RCC 7860 (cell line): ENCODE data around the gene PITPNM1.
"Not testable (repeated sequence)": the region's sequence is repeated elsewhere in the genome, so short reads cannot be mapped to it uniquely, and the experiment has no call there.

Source experiments
- DNase-seq: peaks from one replicate; pipeline ENCODE4 v3.0.0-alpha.2; 2015; ENCODE audit warnings: low spot score
- FAIRE-seq: peaks from 2 replicates; lab custom pipeline; 2012; peaks lifted over from hg19 to GRCh38; lab: Jason Lieb, UNC

Gene PITPNM1

DNA sequence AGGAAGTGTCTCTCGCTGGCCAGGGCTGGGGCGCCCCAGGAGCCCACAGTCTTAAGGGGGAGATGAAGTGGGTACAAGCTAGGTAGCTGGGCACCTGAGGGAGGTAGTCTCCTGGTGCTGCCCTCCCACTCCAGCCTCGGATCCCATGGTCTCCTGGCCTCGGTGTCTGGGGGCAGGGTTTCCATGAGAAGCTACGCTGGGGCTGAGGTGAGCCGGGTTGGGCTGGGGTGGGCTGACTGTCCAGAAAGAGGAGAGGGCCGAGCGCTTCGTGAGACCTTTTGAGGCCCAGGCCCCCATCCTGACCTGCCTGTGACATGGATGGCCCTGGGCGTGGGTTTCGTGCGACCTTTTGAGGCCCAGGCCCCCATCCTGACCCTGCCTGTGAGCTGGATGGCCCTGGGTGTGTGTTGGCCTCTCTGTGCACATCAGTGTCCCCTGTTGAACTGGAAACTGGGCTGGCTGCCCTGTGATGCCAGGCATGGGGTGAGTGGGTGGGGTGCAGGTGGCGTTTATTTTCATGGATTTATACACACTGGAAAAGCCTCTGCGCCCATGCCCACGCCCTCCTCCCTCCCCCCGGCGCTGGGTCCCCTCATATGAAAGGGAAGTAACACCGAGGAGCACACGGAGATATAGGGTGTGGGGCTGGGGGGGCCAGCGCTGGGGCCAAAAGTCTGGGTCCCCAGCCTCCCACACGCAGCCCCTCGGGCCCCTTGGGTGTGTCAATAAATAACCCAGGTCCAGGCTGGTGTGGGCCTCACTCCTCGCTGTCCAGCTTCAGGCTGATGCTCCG, 13.7 kb downstream of the PITPNM1 start:
- FAIRE-seq = no peak
- DNase-seq = no peak

DNA sequence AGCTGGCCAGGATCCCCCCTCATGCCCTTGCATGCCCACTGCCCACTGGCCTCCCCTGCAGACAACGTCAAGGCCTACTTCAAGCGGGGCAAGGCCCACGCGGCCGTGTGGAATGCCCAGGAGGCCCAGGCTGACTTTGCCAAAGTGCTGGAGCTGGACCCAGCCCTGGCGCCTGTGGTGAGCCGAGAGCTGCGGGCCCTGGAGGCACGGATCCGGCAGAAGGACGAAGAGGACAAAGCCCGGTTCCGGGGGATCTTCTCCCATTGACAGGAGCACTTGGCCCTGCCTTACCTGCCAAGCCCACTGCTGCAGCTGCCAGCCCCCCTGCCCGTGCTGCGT, 14.5 kb downstream of the PITPNM1 start:
- FAIRE-seq (no peak), DNase-seq (no peak)

DNA sequence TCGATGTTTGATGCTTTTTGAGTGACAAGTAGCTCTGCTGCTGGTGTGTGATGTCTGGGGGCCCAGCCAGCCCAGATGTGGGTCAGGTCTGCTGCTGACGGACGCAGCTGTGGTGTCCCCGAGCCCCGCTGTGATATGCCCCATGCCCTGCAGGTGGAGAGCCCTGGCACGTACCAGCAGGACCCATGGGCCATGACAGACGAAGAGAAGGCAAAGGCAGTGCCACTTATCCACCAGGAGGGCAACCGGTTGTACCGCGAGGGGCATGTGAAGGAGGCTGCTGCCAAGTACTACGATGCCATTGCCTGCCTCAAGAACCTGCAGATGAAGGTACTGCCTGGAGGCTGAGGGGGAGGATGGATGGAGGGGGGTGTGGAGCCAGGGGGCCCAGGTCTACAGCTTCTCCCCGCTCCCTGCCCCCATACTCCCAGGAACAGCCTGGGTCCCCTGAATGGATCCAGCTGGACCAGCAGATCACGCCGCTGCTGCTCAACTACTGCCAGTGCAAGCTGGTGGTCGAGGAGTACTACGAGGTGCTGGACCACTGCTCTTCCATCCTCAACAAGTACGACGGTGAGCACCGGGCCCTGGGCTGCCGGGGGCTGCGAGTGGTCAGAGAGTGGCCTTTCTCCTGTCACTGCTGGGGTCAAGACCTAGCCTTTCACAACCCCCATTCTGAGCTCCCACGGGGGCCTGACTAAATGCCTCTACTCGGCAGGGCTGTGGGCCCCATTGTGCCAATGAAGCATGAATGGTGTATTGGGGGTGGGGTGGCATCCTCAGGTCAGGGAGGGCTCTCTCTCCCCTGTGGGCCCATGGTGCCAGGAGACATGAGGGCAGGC, 15.1 kb downstream of the PITPNM1 start:
- DNase-seq = no peak
- FAIRE-seq = no peak

DNA sequence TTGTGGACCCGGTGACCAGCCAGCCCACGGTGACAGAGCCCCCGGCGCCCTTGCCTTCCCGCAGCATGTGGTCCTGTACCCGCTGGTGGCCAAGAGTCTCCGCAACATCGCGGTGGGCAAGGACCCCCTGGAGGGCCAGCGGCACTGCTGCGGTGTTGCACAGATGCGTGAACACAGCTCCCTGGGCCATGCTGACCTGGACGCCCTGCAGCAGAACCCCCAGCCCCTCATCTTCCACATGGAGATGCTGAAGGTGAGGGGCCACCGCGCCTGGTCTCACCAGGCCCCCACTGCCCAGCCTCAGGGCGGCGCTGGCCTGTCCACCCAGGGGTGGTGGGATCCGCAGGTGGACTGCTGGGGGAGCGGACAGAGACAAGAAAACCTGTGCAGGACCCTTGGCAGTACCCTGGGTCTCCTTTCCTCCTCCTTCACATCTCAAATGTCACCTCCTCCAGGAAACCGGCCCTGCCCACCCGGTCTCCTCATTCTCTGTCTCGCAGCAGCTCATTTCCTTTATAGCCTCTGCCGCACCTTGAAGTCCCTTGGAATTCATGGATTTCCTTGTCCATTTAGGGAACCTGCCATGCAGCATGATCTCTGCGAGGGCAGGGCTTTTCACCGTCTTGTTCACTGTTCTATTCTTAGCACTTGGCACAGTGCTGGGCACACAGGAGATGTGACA, 15.8 kb downstream of the PITPNM1 start:
- FAIRE-seq = no peak
- DNase-seq = no peak

DNA sequence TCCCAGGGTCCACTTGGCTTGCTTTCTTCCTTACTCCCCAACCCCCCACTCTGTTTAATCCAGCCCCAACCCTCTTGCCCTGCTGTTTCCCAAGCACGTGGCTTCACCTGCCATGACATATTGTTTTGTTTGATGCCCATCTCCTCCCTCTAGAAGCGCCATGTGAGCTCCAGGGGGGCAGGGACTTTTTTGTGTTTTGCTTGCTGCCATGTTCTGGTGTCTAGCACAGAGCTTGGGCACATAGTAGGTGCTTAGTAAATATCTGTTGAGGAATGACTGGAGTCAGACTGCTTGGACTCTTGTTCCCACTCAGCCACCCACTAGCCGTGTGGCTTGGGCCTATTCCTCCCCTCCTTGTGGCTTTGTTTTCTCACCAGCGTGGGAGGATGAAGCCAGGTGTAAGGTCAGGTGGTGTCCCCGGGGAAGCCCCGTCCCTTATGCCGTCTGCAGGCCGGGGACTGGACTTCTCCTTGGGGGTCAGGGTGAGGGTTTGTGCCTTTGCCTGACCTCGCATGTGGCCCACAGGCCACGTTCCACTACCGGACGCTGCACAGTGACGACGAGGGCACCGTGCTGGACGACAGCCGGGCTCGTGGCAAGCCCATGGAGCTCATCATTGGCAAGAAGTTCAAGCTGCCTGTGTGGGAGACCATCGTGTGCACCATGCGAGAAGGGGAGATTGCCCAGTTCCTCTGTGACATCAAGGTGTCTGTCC, 18.5 kb downstream of the PITPNM1 start:
- FAIRE-seq (no peak), DNase-seq (no peak)

DNA sequence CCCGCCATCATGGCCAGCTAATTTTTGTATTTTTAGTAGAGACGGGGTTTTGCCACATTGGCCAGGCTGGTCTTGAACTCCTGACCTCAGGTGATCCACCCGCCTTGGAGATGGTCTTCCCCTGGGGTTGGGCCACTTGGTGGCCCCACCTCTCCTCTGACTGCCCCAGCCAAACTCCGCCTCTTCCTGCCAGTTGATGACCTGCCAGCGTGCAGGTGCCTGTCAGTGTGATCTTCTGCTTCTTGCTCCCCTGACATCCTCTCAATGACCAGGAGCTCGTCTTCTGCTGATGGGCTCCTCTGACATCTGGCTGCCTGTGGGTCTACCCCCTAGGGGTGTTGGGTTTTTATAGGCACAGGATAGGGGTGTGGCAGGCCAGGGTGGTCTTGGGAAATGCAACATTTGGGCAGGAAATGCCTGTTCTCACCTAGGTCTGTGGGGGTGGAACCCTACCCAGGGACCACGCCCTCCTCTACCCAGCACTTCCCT, 19.2 kb downstream of the PITPNM1 start:
- FAIRE-seq, DNase-seq: not testable (repeated sequence)

DNA sequence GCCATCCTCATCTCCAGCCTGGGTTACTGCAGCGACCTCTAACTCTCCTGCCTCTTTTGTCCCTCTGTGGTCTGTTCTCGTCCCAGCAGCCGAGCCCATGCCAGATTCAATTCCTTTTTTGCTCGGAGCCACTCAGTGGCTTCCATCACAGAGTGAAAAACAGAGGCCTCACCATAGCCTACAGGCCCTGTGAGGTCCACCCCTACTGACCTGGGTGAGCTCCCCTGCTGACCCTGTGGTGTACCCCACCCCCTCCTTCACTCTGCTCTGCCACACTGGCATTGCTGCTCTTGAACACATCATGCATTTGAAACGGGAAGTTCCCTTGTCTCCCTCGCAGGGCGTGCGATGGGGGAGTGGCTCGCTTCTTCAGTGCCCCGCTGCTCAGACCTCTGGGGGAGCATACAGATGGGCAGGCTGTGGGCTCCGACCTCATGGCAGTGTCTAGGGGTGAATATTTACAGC, 20.3 kb downstream of the PITPNM1 start:
- FAIRE-seq (no peak), DNase-seq (no peak)

DNA sequence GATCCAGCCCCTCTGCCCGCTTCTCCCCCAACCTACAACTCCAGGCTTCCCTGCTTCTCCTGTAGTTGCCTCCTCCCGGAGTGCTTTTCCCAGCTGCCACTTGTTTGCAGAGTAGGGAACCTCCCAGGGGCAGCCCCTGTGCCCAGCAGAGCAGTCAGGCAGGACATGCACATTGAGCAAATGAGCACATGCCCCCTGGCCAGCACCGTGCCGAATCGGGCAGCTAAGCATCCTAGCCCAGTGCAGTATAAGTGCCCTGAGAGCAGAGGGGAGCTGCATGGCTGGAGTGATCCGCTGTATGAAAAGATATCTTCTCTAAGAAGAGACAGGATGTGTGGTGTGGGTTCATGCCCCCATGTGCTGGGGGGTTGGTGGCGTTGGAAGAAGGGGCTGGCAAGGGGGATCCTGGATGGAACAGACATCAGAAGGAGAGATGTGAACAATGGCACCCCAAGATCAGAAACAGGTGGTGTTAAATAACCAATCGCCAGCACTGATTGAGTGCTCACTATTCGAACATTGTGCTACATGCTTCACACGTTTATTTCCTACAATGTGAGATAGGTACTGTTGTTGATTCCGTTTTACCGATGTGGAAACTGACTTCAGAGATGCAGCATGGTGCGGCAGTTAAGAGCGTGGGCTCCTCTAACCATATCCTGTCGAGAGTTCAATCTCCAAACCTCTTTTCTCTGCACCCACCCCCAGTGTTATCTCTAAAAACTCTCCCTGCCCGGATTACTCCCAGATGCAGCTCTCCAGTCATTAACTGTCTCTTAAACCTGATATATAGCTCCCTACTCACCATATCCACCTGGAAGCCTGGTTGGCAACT, 21.1 kb downstream of the PITPNM1 start:
- no peak for DNase-seq
- no peak for FAIRE-seq

DNA sequence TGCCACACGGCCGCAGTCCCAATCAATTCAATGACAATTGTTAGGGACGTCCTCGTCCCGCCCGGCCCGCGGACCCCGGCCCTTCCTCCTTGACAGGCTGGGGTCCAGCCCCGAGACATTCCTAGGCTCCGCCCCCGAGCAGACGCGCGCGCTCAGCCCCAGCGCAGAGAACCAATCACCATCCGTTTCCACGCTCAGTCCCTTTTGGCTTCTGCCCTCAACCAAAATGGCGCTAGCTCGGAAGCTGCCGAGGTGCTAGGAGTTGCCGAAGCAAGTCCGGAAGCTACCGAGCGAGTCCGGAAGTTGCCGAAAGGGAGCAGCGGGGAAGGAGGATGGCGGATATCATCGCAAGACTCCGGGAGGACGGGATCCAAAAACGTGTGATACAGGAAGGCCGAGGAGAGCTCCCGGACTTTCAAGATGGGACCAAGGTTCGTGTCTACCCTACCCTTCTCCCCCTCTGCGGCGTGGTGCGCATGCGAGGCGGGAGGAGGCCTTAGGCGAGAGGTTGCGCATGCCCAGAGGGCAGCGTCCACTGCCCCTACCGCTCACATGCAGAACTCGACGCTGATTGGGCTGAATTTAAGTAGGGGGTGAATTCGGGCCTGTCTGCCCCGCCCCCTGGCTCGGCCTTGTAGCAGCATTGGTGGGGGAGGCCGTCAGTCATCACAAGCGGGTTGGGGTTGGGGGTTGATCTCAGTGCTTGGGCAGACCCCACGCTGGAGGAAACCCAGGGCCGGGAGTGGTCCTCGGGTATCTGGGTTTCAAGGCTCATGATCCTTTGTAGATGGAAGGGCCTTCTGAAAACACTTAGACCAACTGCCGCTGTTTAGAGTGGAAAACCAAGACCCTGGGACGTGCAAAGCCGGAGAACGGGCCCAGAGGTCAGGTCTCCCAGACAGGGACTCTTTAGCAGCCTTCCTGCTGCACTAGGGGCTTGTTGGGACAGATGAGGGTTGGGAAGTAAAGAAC, 22.1 kb downstream of the PITPNM1 start, which contains the start of gene AIP:
TSS of gene AIP (plus strand) at position 200 of the 972 bp plus-strand sequence. CDS start at position 333, 133 bp downstream.
- FAIRE-seq (peak; percentile 69), DNase-seq (peak; percentile 90)

DNA sequence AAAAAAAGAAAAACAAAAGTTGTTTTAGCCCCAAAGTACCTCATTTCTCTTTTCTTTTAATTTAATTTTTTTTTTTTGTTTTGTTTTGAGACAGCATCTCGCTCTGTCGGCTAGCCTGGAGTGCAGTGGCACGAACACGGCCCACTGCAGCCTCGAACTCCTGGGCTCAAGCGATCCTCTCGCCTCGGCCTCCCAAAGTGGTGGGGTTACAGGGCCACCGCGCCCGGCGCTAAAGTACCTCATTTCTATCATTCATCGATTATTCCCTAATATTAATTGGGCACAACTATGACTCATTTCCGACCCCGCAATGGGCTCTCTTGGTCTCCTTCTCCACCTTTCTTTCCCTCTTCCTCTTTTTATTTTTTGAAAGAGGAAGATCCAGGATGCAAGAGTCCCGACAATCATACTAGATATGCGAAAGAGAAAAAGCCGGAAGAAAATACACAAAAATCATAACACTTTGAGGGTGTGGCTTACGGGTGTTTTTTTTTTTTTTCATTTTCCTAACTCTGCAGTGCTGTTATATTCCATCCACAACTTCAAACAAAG, 22.8 kb downstream of the PITPNM1 start:
- DNase-seq = no peak

DNA sequence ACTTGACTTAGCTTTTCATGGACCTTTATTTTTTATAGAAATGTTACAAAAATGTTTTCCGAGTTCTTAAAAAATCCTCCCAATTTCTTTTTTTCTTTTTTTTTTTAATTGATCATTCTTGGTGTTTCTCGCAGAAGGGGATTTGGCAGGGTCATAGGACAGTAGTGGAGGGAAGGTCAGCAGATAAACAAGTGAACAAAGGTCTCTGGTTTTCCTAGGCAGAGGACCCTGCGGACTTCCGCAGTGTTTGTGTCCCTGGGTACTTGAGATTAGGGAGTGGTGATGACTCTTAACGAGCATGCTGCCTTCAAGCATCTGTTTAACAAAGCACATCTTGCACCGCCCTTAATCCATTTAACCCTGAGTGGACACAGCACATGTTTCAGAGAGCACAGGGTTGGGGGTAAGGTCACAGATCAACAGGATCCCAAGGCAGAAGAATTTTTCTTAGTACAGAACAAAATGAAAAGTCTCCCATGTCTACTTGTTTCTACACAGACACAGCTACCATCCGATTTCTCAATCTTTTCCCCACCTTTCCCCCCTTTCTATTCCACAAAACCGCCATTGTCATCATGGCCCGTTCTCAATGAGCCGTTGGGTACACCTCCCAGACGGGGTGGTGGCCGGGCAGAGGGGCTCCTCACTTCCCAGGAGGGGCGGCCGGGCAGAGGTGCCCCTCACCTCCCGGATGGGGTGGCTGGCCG, 27.7 kb downstream of the PITPNM1 start:
- not testable (repeated sequence) for DNase-seq, FAIRE-seq

More for the DNA sequence above, 22.8 kb downstream of the PITPNM1 start:
- FAIRE-seq = no peak

DNA sequence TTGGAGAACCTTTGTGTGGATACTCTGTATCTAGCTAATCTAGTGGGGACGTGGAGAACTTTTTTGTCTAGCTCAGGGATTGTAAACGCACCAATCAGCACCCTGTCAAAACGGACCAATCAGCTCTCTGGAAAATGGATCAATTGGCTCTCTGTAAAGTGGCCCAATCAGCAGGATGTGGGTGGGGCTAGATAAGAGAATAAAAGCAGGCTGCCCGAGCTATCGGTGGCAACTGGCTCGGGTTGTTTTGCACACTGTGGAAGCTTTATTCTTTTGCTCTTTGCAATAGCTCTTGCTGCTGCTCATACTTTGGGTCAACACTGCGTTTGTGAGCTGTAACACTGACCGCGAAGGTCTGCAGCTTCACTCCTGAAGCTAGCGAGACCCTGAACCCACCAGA, 28.5 kb downstream of the PITPNM1 start:
- not testable (repeated sequence) for FAIRE-seq, DNase-seq

DNA sequence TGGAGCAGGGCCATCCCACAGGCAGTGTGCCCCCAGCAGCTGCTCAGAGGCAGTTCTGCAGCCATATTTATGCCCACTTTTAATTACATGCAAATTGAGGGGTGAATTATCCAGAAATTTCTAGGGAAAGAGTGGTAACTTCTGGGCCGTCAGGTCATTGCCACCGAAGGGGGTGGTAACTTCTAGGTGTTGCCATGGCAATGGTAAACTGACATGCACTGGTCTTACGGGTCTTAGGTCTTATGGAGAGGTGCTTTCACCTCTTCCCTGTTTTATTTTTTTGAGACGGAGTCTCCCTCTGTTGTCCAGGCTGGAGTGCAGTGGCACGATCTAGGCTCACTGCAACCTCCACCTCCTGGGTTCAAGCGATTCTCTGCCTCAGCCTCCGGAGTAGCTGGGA, 32.3 kb downstream of the PITPNM1 start:
- FAIRE-seq (no peak), DNase-seq (no peak)

DNA sequence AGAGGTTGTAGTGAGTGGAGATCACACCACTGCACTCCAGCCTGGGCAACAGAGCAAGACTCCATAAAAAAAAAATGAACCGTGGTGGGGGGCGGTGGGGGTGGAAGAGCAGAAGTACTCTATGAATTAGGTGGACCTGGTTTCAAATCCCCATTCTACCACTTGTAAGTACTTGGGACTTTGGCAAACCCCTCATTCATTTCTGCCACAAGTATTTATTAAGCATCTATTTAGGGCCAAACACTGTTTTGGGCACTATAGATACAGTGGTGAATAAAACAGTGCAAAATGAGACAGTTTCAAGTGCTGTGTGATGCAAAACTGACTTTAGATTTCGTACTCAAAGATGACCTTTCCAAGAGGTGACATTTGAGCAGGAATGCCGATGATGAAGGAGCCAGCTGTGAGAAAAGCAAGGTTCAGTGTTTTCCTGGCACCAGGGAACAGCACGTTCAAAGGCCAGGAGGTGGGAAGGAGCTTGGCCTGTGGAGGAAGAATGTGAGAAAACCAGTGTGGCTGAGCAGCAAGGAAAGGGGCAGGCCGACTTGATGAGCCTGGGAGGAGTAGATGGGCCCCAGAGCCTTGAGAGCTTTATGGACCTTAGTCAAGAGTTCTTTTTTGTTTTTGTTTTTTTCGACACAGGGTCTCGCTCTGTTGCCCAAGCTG, 34.7 kb downstream of the PITPNM1 start:
- FAIRE-seq (no peak), DNase-seq (no peak)

DNA sequence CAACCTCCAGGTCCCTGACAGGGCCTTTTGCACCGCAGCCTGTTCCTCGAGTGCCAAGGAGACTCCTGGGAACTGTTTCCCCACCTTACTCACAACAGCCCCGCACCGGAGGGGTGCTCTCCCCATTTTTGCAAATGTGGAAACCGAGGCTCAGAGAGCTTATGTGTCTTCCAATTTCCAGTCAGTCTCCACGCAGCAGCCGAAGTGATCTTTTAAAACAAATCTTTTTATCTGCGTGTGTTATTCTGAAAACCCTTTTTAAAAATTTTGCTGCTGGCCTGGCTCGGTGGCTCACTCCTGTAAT, 35.7 kb downstream of the PITPNM1 start:
- no peak for FAIRE-seq
- no peak for DNase-seq

DNA sequence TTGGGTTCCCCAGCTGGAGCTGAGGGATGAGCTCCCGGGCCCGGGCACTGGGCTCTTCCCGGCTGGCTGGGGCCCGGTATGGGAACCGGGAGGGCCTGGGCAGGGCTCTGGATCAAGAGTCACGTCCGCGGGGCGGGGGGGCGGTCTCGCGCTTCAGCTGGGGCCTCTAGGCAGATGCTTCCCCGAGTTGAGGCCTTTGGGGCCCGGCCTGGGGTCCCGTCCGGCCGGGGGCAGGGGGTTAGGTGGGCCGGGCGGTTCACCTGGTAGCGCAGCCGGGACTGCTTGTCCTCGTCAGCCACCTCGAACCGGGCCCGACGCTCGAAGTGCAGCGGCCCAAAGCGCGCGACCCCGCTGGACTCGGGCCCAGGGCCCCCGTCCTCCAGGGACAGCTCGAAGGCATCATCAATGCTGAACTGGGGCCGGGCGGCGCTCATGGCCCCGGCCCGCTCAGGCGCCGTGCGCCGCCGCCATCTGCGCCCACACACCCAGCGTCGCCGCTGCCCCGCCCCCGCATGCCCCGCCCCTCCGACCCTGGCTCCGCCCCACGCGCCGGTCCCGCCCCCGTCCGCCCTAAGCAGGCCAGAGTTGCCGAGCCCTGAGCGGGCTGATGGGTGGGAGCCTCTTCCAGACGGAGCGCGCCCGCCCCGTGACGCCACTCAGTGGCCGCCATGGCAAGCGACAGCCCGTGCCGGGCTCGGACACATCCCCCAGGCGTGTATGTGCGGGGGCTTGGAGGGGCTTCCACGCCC, 36.2 kb downstream of the PITPNM1 start, which contains the start of gene TMEM134:
TSS of gene TMEM134 (minus strand) at position 493 of the 749 bp plus-strand sequence. CDS start at position 434, 59 bp downstream.
- no peak for FAIRE-seq
- DNase-seq = peak; percentile 76
